GM21526 (cell line): ENCODE data around the gene PRDM16.

Experiments used
- ATAC-seq: cut with Tn5 transposase; IDR thresholded peaks from one replicate; pipeline ENCODE4 v1.9.1; 2021; ENCODE audit warnings: moderate library complexity; ENCODE audit not compliant: unreplicated experiment, low FRiP score

PRDM16 gene

GRCh38 chr1:3068564-3069431, at the start of gene PRDM16:
Gene PRDM16 (plus strand): TSS chr1:3069203. CDS start chr1:3069260, 57 bp downstream.
- no peak for ATAC-seq

- no peak for ATAC-seq
Measured at GRCh38 chr1:3019516-3020051, 49.4 kb upstream of the PRDM16 start.

- no peak for ATAC-seq
Measured at GRCh38 chr1:3020263-3020909, 48.6 kb upstream of the PRDM16 start.

GRCh38 chr1:3021233-3021671, 47.8 kb upstream of the PRDM16 start, which contains the start of gene ACTRT2:
Gene ACTRT2 (plus strand): TSS chr1:3021467. CDS start chr1:3021687, 220 bp downstream.
- ATAC-seq, result no peak

DNA sequence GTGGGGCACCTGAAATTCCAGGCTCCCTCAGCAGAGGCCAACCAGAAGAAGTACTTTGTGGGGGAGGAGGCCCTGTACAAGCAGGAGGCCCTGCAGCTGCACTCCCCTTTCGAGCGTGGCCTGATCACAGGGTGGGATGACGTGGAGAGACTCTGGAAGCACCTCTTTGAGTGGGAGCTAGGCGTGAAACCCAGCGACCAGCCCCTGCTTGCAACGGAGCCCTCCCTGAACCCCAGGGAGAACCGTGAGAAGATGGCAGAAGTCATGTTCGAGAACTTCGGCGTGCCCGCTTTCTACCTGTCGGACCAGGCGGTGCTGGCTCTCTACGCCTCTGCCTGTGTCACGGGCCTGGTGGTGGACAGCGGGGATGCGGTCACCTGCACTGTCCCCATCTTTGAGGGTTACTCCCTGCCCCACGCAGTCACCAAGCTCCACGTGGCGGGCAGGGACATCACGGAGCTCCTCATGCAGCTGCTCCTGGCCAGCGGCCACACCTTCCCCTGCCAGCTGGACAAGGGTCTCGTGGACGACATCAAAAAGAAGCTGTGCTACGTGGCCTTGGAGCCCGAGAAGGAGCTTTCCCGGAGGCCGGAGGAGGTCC, 47.1 kb upstream of the PRDM16 start:
- no peak for ATAC-seq

DNA sequence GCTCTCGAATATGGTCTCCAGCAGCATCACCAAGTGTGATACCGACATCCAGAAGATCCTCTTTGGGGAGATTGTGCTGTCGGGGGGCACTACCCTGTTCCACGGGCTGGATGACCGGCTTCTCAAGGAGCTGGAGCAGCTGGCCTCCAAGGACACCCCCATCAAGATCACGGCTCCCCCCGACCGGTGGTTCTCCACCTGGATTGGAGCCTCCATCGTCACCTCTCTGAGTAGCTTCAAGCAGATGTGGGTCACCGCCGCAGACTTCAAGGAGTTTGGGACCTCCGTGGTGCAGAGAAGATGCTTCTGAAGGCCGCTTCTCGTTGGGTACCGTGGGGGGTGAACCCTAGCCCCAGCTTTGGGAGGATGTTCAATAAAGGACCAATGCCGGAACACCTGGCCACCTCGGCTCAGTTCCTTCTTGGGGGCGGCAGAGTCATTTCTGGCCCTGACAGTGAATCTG, 46.5 kb upstream of the PRDM16 start:
- ATAC-seq, result no peak

DNA sequence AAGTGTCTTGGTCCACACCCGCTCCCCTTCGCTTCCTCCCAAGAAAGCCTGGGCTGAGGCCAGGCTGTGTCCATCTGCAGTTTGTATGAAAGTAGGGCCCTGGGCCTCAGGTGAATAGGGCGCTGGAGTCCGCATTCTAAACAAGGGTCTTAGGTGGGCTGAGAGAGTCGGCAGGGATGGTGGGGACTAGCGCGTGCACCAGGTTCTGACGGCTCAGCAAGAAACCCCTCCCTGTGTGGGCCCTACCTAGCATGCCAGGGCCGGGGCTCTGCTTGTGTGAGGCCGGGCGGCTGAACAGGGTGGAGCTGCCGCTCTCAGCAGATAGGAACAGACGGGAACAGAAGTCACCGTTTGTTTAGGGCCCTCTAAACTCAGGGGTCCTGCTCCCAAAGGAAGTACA, 46.0 kb upstream of the PRDM16 start:
- no peak for ATAC-seq

- no peak for ATAC-seq
Measured at GRCh38 chr1:3024019-3024418, 45.0 kb upstream of the PRDM16 start.

- ATAC-seq, result no peak
Measured at GRCh38 chr1:3024588-3024987, 44.4 kb upstream of the PRDM16 start.

GRCh38 chr1:3026124-3026523, 42.9 kb upstream of the PRDM16 start:
- no peak for ATAC-seq

GRCh38 chr1:3026581-3027391, 42.2 kb upstream of the PRDM16 start:
- ATAC-seq, result no peak

DNA sequence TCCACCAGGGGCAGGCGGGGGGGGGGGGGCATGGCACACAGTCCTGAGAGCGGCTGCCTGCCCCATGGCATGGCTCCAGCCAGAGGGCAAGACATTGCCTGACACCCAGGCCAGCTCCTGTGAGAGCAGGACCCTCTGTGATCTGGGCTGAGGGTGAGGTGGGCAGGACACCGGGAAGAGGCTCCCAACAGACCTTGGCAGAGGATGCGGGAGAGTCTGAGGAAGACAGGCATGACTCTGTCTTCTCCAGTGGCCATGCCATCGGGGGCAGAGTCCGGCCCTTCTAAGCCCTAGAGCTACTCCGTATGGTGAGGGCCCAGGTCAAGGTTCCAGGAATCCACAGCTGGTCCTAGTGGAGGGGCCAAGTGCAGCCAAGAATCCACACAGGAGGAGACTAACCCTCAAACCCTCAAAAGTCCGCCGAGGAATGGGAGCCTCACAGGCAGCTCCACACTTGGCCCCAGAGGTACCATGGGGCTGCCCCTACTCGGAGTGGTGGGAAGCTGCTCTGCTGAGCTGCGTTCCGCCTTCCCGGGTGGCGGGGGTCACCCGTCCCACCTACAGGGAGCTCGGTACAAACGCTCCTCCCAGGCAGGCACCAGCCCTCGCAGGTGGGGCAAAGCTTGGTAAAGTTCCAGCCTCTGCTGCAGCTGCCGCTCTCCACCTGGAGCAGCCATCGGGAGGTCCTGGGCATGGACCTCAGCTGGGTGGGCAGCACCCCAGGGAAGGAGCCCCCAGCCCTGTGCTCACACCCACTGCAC, 41.2 kb upstream of the PRDM16 start:
- ATAC-seq, result no peak

GRCh38 chr1:3028531-3029282, 40.3 kb upstream of the PRDM16 start:
- no peak for ATAC-seq

GRCh38 chr1:3029481-3029961, 39.5 kb upstream of the PRDM16 start:
- no peak for ATAC-seq

- ATAC-seq, result no peak
Measured at GRCh38 chr1:3029991-3030662, 38.9 kb upstream of the PRDM16 start.

DNA sequence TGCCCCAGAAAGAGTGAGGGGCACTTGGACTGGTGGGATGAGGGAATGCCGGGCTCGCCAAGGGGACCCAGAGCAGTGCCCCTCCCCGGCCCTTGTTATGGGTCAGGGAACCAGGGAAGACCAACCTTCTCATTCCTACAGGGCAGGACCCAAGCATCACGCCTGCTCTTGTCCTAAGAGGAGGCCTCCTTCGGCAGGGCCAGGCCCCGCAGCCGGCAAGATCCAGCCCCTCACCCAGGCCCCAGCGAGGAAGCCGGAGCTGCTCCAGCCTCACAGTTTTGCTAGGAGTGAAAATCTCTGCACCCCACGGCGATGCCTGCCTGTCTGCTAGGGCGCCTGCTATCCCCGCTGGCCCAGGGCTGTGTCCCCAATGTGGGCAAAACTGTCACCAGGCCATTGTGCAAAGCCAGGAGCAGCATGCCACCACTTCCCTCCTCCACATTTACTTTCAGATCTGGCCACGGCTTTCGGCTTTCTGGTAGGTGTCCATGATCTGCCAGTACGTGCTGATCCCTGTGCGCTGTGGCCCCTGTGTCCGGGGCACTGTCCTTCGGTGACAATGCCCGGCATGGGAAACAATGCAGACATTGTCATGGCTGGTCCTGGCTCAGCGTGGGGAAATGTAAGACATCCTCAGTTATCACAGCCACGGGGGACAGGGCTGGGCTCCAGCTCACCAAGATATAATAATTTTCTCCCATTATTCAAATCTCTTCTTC, 38.2 kb upstream of the PRDM16 start:
- ATAC-seq, result no peak
